Esophagus muscularis mucosa (tissue), 4 donors: Measurements from ENCODE around the gene ZSWIM6.

Experiments used
- CTCF ChIP-seq, 3 experiments: fragments of 200-600 bp in 2 of 3; fragments of 450-650 bp in 1 of 3; sonication (generic) in 2 of 3; IDR thresholded peaks; one replicate each; pipeline ENCODE4 v1.5.1; 2017 to 2019; ENCODE audit warnings: antibody characterized with exemption in 3 of 3, mild to moderate bottlenecking in 2 of 3, moderate library complexity in 1 of 3
- EP300 ChIP-seq: sonication (generic); formaldehyde crosslinking; IDR thresholded peaks from one replicate; pipeline ENCODE4 v1.6.1; 2017; ENCODE audit warnings: antibody characterized with exemption
- POLR2A ChIP-seq: fragments of 450-650 bp; IDR thresholded peaks from one replicate; pipeline ENCODE4 v1.6.1; 2017; ENCODE audit warnings: antibody characterized with exemption, moderate library complexity, mild to moderate bottlenecking, low read depth
- POLR2AphosphoS5 ChIP-seq, 2 donors: sonication (generic); formaldehyde crosslinking; IDR thresholded peaks; one replicate each; pipeline ENCODE4 v1.6.1; 2017; ENCODE audit warnings: antibody characterized with exemption in 2 of 2

- TF ChIP-seq CTCF (IDR thresholded peaks at IDR 0.05) (no peak), POLR2AphosphoS5 (IDR thresholded peaks at IDR 0.05) (no peak), POLR2A (no peak), EP300 (no peak)
Observed at GRCh38 chr5:61307611-61308010, 24.4 kb upstream of the ZSWIM6 start.
